Right atrium auricular region (tissue), 2 donors: ENCODE data around the gene CDH13. TPM values are rescaled to one million over a fixed set of nuclear protein-coding genes. Genes with fewer than 3 reads are reported as not detected.

Source experiments
- DNase-seq: peaks from one replicate; pipeline ENCODE4 v3.0.0-alpha.2; 2019; ENCODE audit warnings: low spot score
- H3K27ac ChIP-seq, 2 donors: fragments of 200-600 bp; sonication (generic); 1 replicate in 1 of 2; 2 replicates in 1 of 2; pipeline ENCODE4 v1.5.1; 2016 to 2019
- H3K27me3 ChIP-seq, 2 donors: fragments of 200-600 bp; sonication (generic); one replicate each; pipeline versions ENCODE4 v1.5.1 to v1.6.0; 2017 to 2019
- H3K36me3 ChIP-seq: fragments of 200-600 bp; sonication (generic); one replicate; pipeline ENCODE4 v1.5.1; 2016
- H3K4me1 ChIP-seq, 2 donors: fragments of 200-600 bp; sonication (generic); one replicate each; pipeline versions ENCODE4 v1.5.1 to v1.6.0; 2017 to 2019
- H3K4me3 ChIP-seq, 2 donors: fragments of 200-600 bp; sonication (generic); 1 replicate in 1 of 2; 2 replicates in 1 of 2; pipeline ENCODE4 v1.5.1; 2017 to 2019; ENCODE audit warnings: mild to moderate bottlenecking in 1 of 2, moderate library complexity in 1 of 2
- H3K9me3 ChIP-seq, 2 donors: fragments of 200-600 bp; sonication (generic); one replicate each; pipeline ENCODE4 v1.5.1; 2019
- total RNA-seq, 2 donors: library from RNA; depleted of rRNA; stranded (reverse); fragments of >200 nt; gene quantifications; one replicate each; pipeline ENCODE4 v1.1.0, GENCODE V29; 2016
- TF ChIP-seq, protein P1 (sequence below), 2 donors: fragments of 200-600 bp; sonication (generic); IDR thresholded peaks; one replicate each; pipeline ENCODE4 v1.5.1; 2019; ENCODE audit warnings: antibody characterized with exemption in 2 of 2

Gene CDH13
- total RNA-seq, 2 donors from 2014 or later, result 75.4 to 85.9 TPM

DNA sequence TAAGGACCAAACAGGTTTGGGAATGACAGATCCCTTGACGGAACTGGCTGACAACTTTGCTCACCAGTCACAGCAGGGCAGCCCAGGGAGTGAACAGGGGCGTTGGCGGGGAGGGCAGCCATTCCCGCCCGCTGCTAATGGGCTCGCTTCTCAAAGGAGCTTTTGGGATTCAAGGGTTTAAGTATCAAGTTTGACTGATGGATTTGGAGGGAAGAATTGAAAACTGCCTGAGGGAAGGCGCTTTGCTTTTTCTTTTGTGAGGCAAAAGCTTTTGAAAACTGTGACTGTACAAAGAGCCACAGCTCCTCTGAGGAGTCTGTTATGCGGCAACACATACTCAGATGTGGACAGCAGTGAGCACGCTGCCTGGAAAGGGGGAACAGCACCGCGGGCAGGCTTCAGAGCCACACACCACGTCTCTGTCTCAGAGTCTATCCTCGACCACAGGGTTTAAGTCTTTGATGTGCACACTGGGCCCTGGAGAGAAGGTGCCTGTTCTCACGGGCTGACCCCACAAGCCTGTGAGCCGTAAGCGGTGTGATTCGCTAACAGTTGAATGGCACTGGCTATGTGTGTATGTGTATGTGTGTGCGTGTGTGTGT, 1101.1 kb downstream of the CDH13 start:
- H3K4me3 ChIP-seq, result no peak overlapping the region
- H3K27me3 ChIP-seq, result no peaks in the 10 kb centered on the region
- H3K9me3 ChIP-seq, result no peaks in the 10 kb centered on the region
- H3K4me1 ChIP-seq, result no peaks in the 10 kb centered on the region
- H3K27ac ChIP-seq, result no peak overlapping the region
- TF ChIP-seq, protein P1, sequence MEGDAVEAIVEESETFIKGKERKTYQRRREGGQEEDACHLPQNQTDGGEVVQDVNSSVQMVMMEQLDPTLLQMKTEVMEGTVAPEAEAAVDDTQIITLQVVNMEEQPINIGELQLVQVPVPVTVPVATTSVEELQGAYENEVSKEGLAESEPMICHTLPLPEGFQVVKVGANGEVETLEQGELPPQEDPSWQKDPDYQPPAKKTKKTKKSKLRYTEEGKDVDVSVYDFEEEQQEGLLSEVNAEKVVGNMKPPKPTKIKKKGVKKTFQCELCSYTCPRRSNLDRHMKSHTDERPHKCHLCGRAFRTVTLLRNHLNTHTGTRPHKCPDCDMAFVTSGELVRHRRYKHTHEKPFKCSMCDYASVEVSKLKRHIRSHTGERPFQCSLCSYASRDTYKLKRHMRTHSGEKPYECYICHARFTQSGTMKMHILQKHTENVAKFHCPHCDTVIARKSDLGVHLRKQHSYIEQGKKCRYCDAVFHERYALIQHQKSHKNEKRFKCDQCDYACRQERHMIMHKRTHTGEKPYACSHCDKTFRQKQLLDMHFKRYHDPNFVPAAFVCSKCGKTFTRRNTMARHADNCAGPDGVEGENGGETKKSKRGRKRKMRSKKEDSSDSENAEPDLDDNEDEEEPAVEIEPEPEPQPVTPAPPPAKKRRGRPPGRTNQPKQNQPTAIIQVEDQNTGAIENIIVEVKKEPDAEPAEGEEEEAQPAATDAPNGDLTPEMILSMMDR (IDR thresholded peaks at IDR 0.05), result no peak
- H3K36me3 ChIP-seq, result no peaks in the 10 kb centered on the region
- DNase-seq, result no peak

DNA sequence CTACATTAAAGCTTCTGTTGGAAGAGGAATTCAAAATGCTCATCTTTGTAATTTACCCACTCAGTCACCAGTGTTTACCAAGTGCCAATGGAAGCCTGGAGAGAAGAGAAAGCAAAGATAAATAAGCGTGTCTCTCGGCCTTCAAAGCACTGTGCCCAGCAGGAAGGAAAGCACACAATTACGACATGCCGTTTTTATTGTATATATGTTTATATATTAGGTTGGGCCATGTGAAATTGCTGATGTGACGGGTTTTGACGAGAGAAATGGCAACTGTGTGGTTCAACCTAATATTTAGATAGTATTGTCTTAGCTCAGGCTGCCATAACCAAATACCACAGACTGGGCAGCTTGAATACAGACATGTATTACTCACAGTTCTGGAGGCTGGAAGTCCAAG, 1101.7 kb downstream of the CDH13 start:
- Histone ChIP-seq H3K27me3 (no peaks in the 10 kb centered on the region), H3K4me1 (no peaks in the 10 kb centered on the region), H3K36me3 (no peaks in the 10 kb centered on the region), H3K4me3 (no peak overlapping the region), H3K9me3 (no peaks in the 10 kb centered on the region), H3K27ac (no peak overlapping the region)
- TF ChIP-seq, protein P1 (IDR thresholded peaks at IDR 0.05), result no peak
- no peak for DNase-seq

DNA sequence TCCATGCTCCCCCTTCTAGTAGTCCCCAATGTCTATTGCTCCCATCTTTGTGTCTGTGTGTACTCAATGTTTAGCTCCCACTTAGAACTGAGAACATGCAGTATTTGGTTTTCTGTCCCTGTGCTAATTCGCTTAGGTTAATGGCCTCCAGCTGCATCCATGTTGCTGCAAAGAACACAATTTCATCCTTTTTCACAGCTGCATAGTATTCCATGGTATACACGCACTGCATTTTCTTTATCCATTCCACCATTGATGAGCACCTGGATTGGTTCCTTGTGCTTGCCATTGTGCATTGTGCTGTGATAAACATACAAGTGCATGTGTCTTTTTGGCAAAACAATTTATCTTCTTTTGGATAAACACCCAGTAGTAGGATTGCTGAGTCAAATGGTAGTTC, 1104.0 kb downstream of the CDH13 start:
- Histone ChIP-seq H3K36me3 (no peaks in the 10 kb centered on the region), H3K27ac (no peak overlapping the region), H3K4me3 (no peak overlapping the region), H3K9me3 (no peaks in the 10 kb centered on the region), H3K27me3 (no peaks in the 10 kb centered on the region), H3K4me1 (no peaks in the 10 kb centered on the region)
- TF ChIP-seq, protein P1 (IDR thresholded peaks at IDR 0.05), result no peak
- DNase-seq, result no peak

DNA sequence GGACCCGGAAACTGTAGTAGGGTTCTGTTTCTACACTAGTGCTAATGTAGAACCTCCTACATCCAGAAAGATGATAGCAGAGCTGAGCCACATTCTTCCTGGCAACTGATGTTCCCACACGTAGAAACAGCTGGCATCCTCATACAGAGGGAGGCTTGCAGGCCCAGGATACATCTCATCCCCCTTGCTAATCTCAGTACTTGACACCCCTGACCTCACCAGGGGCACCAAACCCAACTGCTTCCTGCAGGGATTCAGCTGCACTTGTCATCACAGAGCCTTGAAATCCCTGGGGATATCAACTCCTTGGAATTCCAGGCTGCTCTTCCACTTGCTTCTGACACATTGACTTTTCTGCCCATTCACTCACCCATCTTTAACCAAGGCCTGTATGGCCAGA, 1105.8 kb downstream of the CDH13 start:
- H3K4me1 ChIP-seq, result no peaks in the 10 kb centered on the region
- DNase-seq, result peak; percentile 30
- H3K36me3 ChIP-seq, result no peaks in the 10 kb centered on the region
- TF ChIP-seq, protein P1 (IDR thresholded peaks at IDR 0.05), result no peak
- H3K27ac ChIP-seq, result no peak overlapping the region
- H3K9me3 ChIP-seq, result no peaks in the 10 kb centered on the region
- no peaks in the 10 kb centered on the region for H3K27me3 ChIP-seq
- H3K4me3 ChIP-seq, result no peak overlapping the region

DNA sequence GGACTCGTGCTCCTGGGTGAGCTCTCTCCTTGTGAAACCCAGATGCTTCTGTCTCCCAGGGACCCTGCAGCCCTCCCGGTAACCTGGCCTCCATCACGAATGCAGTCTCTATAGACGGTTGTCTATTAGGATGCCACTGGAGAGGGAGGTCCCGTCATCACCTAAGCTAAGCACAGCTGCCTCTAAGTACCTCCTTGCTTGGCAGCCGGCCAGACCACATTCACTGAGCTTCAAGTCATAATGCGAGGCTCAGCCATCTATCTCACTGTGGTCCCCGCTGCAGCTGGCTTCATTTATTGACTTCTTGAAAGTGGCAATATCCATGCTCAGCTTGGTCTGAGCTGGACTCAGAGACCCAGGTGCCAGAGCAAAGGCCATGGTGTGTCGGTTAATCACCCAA, 1106.5 kb downstream of the CDH13 start:
- H3K27ac ChIP-seq, result no peak overlapping the region
- no peak overlapping the region for H3K4me3 ChIP-seq
- no peaks in the 10 kb centered on the region for H3K36me3 ChIP-seq
- TF ChIP-seq, protein P1 (IDR thresholded peaks at IDR 0.05), result no peak
- no peaks in the 10 kb centered on the region for H3K4me1 ChIP-seq
- peak; percentile 9 for DNase-seq
- no peaks in the 10 kb centered on the region for H3K27me3 ChIP-seq
- H3K9me3 ChIP-seq, result no peaks in the 10 kb centered on the region

DNA sequence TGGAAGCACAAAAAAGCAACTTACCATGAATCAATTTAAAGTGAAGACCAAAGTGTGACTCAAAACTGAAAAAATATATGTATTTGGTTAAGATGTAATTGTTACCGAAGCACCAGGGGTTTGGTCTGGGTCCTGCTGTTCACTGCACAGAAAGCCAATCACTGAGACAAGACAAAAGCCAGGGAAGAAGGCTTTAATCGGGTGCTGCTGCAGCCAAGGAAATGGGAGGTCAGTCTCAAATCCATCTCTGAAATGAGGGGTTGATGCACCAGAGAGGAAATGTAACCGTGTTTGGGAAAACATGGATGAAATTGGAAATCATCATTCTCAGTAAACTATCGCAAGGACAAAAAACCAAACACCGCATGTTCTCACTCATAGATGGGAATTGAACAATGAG, 1107.4 kb downstream of the CDH13 start:
- no peak overlapping the region for H3K4me3 ChIP-seq

More for the DNA sequence above, 1107.4 kb downstream of the CDH13 start:
- TF ChIP-seq, protein P1 (IDR thresholded peaks at IDR 0.05), result no peak
- DNase-seq, result no peak
- H3K27me3 ChIP-seq, result no peaks in the 10 kb centered on the region
- no peak overlapping the region for H3K27ac ChIP-seq
- H3K36me3 ChIP-seq, result no peaks in the 10 kb centered on the region
- H3K4me1 ChIP-seq, result no peaks in the 10 kb centered on the region
- H3K9me3 ChIP-seq, result no peaks in the 10 kb centered on the region
